Inflammatory macrophage (primary cell): ENCODE results near the gene NDE1.

Experiments used
- DNase-seq, 2 donors: peaks; one replicate each; pipeline ENCODE4 v3.0.0-alpha.2; 2020 to 2022

The NDE1 gene

GRCh38 chr16:15770512-15770911, 120.5 kb downstream of the NDE1 start:
- DNase-seq: no peak

GRCh38 chr16:15771694-15772093, 121.6 kb downstream of the NDE1 start:
- no peak for DNase-seq

GRCh38 chr16:15772579-15773293, 122.7 kb downstream of the NDE1 start:
- DNase-seq: no peak

GRCh38 chr16:15773968-15774367, 123.9 kb downstream of the NDE1 start:
- DNase-seq: no peak

GRCh38 chr16:15775209-15775608, 125.2 kb downstream of the NDE1 start:
- peak in 1 of 2 donors; percentile 22 for DNase-seq

DNA sequence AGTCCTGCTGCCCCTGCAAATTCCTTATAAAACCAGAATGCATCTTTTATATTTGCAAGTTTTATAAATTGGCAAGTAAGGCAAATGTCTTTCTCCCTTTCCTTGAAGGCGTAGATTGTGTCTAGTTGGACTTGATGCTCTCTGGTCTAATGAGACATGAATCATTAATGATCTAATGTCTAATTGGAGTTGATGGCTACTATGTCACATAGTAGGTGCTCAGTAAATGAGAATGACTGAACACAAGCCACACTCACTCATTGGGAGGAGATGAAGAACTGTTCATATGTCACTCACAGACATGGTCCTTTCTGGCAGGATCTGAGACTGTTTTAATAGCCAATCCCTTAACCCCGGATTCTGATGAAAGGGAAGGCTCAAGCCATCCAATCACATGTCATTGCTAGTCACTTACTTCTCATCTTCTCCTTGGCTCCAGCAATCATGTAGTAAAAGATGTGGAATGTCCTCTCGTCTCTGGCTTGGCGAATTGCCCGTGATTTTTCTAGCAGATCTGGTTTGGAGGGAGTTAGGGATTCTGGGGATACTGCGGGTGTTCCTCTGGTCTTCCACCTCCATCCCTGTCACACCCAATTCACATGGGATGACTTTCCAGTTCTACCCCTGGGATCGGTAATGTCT, 125.7 kb downstream of the NDE1 start:
- no peak for DNase-seq
